Thoracic aorta (tissue), 2 donors: ENCODE data around the gene CD83. TPM values are rescaled to one million over a fixed set of nuclear protein-coding genes. Genes with fewer than 3 reads are reported as not detected.

ENCODE experiments used
- ATAC-seq: fragments of 150-250 bp; one replicate; pipeline ENCODE4 v1.8.0; 2017; ENCODE audit warnings: low read depth; ENCODE audit not compliant: insufficient number of reproducible peaks, low FRiP score
- DNase-seq: peaks from one replicate; pipeline ENCODE4 v3.0.0-alpha.2; 2020; ENCODE audit warnings: low spot score
- H3K27ac ChIP-seq, 2 donors: fragments of 200-600 bp; sonication (generic); 1 replicate in 1 of 2; 2 replicates in 1 of 2; pipeline ENCODE4 v1.5.1; 2016; ENCODE audit warnings: mild to moderate bottlenecking in 2 of 2, moderate library complexity in 2 of 2
- H3K27me3 ChIP-seq: fragments of 200-600 bp; sonication (generic); replicated peaks from 2 replicates; pipeline ENCODE4 v1.6.0; 2016; ENCODE audit warnings: mild to moderate bottlenecking; ENCODE audit not compliant: insufficient read depth
- H3K36me3 ChIP-seq: fragments of 200-600 bp; sonication (generic); one replicate; pipeline ENCODE4 v1.5.1; 2016
- H3K4me1 ChIP-seq, 2 donors: fragments of 200-600 bp; sonication (generic); 1 replicate in 1 of 2; 2 replicates in 1 of 2; pipeline versions ENCODE4 v1.5.1 to v1.6.0; 2016; ENCODE audit warnings: low read depth in 2 of 2, mild to moderate bottlenecking in 1 of 2; ENCODE audit not compliant: control insufficient read depth in 1 of 2
- H3K4me3 ChIP-seq: fragments of 200-600 bp; sonication (generic); 2 replicates; pipeline ENCODE4 v1.5.1; 2016; ENCODE audit warnings: mild to moderate bottlenecking
- H3K9me3 ChIP-seq: fragments of 200-600 bp; sonication (generic); 2 replicates; pipeline ENCODE4 v1.5.1; 2016
- total RNA-seq, 2 donors: library from RNA; depleted of rRNA; stranded (reverse); fragments of >200 nt; gene quantifications; one replicate each; pipeline versions ENCODE4 v1.1.0 to v1.2.3, GENCODE V29; 2016
- TF ChIP-seq, protein P1 (sequence below): fragments of 200-600 bp; sonication (generic); IDR thresholded peaks from one replicate; pipeline ENCODE4 v1.5.1; 2019; ENCODE audit warnings: antibody characterized with exemption

The CD83 gene
- total RNA-seq, 2 donors from 2014 or later, result 1.1 to 8.0 TPM

DNA sequence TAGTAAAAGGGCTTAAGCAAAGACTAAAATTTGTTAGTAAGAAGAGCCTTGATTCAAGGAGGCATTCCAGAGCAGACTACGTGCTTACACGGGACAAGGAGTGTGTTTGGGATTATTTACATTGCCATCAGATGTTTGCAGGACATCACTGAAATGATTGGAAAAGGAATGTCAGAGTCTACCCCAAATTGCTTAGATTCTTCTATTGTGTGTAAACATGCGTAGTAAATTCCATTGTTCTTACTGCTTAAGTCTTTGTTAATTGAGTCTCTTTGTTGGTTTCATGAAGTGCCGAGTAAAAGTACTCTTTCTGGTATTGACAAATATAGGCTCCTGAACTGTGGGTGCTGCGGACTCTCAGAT lies 60.5 kb downstream of the CD83 start:
- H3K27me3 ChIP-seq, result no peaks in the 10 kb centered on the region
- H3K27ac ChIP-seq, result no peak overlapping the region
- H3K9me3 ChIP-seq, result no peaks in the 10 kb centered on the region
- no peaks in the 10 kb centered on the region for H3K4me1 ChIP-seq
- H3K36me3 ChIP-seq, result no peaks in the 10 kb centered on the region
- DNase-seq (no peak), ATAC-seq (no peak)
- TF ChIP-seq, protein P1, sequence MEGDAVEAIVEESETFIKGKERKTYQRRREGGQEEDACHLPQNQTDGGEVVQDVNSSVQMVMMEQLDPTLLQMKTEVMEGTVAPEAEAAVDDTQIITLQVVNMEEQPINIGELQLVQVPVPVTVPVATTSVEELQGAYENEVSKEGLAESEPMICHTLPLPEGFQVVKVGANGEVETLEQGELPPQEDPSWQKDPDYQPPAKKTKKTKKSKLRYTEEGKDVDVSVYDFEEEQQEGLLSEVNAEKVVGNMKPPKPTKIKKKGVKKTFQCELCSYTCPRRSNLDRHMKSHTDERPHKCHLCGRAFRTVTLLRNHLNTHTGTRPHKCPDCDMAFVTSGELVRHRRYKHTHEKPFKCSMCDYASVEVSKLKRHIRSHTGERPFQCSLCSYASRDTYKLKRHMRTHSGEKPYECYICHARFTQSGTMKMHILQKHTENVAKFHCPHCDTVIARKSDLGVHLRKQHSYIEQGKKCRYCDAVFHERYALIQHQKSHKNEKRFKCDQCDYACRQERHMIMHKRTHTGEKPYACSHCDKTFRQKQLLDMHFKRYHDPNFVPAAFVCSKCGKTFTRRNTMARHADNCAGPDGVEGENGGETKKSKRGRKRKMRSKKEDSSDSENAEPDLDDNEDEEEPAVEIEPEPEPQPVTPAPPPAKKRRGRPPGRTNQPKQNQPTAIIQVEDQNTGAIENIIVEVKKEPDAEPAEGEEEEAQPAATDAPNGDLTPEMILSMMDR, result no peak
- H3K4me3 ChIP-seq, result no peak overlapping the region

DNA sequence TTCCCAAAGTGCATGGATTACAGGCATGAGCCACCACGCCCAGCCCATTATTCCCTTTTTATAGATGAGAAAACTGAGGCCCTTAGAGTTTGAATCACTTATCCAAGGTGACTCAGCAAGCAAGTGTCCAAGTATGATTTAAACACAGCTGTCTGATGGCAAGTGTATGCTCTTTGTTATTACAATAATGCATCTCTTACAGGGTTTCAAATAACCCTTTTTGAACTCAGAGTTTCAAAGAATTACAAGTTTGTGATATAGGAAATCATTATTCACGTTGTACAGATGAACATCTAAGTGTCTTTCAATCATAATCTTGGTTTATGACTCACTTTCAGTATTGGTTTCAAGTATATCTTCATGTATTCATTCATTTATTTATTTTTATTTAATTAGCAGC lies 63.0 kb downstream of the CD83 start:
- DNase-seq, result no peak
- no peaks in the 10 kb centered on the region for H3K27me3 ChIP-seq
- H3K4me1 ChIP-seq, result no peaks in the 10 kb centered on the region
- ATAC-seq, result no peak
- no peak overlapping the region for H3K27ac ChIP-seq
- H3K9me3 ChIP-seq, result no peaks in the 10 kb centered on the region
- H3K36me3 ChIP-seq, result no peaks in the 10 kb centered on the region
- no peak overlapping the region for H3K4me3 ChIP-seq
- TF ChIP-seq, protein P1, result no peak

DNA sequence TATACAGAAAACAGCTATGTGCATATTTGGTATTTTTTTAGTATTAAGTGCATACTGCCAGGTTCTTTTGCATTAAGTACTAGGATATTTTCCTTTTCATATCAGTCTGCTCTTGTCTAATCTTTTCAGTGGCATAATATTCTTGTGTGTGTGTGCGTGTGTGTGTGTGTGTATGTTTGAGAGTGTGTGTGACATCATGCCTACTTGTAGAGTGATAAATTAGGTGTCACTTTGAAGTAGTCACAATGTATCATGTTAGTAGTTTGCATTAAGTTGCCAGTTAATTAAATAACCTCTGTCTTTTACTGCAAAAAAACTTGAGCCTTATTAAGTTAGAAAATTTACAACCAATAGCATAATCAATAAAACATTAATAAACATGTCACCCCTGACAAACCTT lies 65.3 kb downstream of the CD83 start:
- no peak overlapping the region for H3K27ac ChIP-seq
- TF ChIP-seq, protein P1, result no peak
- no peak overlapping the region for H3K4me3 ChIP-seq
- DNase-seq (no peak), ATAC-seq (no peak)
- no peaks in the 10 kb centered on the region for H3K4me1 ChIP-seq
- H3K36me3 ChIP-seq, result no peaks in the 10 kb centered on the region
- no peaks in the 10 kb centered on the region for H3K27me3 ChIP-seq
- H3K9me3 ChIP-seq, result no peaks in the 10 kb centered on the region

Other genes starting within 250 kb of the CD83 start
- not detected for gene RNF182, start 192.8 kb upstream of the CD83 start, total RNA-seq